Measurements from ENCODE around the gene KLHL29. TPM values are rescaled to one million over a fixed set of nuclear protein-coding genes. Genes with fewer than 3 reads are reported as not detected.

KLHL29 gene
- polyA plus RNA-seq, 1 donor from 2014 or later, result 42.4 TPM

DNA sequence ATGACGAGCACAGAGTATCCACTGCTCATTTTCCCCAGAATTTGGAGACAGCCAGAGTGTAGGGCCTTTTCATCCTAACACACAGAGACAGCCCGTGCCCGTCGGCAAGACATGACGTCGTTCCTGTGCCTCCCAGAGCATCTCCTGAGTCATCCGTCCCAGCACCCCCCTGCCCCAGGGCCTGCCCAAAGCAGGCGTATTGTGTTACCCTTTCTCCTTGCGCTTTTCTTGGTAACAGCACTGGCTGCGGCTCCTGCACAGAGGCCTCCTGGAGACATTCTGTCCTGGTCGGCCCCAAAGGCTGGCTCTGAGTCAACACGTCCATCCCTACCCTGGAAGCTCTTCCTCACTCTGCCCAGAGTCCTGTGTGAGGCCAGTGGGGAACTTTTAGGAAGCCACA lies 217.1 kb downstream of the KLHL29 start:
- Histone ChIP-seq H3K4me2 (ENCODE audit: low read length) (no peak overlapping the region), H3K36me3 (ENCODE audit: insufficient read depth, low read length) (no peaks in the 10 kb centered on the region), H3K27ac (ENCODE audit: low read length) (no peak overlapping the region), H3K27me3 (ENCODE audit: insufficient read depth, low read depth, low read length) (no peaks in the 10 kb centered on the region), H3F3A (ENCODE audit: insufficient read depth, low read length, poor library complexity, severe bottlenecking) (no peaks in the 10 kb centered on the region), H3K9me2 (ENCODE audit: insufficient read depth, low read length) (no peaks in the 10 kb centered on the region), H3K79me2 (replicated peaks; ENCODE audit: insufficient read depth, low read length) (no peaks in the 10 kb centered on the region), H3K4me3 (ENCODE audit: low read length) (no peak overlapping the region), H3K9me3 (ENCODE audit: low read length) (no peaks in the 10 kb centered on the region), H3K9ac (ENCODE audit: low read length) (no peak overlapping the region), H4K20me1 (ENCODE audit: insufficient read depth) (peaks cover 2% of the 10 kb centered on the region), H2AFZ (ENCODE audit: low read depth, low read length) (no peak overlapping the region)
- TF ChIP-seq, protein P1, sequence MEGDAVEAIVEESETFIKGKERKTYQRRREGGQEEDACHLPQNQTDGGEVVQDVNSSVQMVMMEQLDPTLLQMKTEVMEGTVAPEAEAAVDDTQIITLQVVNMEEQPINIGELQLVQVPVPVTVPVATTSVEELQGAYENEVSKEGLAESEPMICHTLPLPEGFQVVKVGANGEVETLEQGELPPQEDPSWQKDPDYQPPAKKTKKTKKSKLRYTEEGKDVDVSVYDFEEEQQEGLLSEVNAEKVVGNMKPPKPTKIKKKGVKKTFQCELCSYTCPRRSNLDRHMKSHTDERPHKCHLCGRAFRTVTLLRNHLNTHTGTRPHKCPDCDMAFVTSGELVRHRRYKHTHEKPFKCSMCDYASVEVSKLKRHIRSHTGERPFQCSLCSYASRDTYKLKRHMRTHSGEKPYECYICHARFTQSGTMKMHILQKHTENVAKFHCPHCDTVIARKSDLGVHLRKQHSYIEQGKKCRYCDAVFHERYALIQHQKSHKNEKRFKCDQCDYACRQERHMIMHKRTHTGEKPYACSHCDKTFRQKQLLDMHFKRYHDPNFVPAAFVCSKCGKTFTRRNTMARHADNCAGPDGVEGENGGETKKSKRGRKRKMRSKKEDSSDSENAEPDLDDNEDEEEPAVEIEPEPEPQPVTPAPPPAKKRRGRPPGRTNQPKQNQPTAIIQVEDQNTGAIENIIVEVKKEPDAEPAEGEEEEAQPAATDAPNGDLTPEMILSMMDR (IDR thresholded peaks at IDR 0.05; ENCODE audit: poor library complexity, severe bottlenecking), result no peak
- TF ChIP-seq TAF1 (IDR thresholded peaks at IDR 0.05; ENCODE audit: low read depth) (no peak), MXI1 (conservative IDR thresholded peaks at IDR 0.05; ENCODE audit: poor library complexity, severe bottlenecking) (no peak), EZH2 (IDR thresholded peaks at IDR 0.05; ENCODE audit: borderline replicate concordance, insufficient read depth, low read length, poor library complexity, severe bottlenecking) (no peak), EP300 (conservative IDR thresholded peaks at IDR 0.05; ENCODE audit: poor library complexity, severe bottlenecking) (no peak), RAD21 (conservative IDR thresholded peaks at IDR 0.05) (no peak), SMC3 (conservative IDR thresholded peaks at IDR 0.05; ENCODE audit: poor library complexity) (no peak)
- TF ChIP-seq, protein P2, sequence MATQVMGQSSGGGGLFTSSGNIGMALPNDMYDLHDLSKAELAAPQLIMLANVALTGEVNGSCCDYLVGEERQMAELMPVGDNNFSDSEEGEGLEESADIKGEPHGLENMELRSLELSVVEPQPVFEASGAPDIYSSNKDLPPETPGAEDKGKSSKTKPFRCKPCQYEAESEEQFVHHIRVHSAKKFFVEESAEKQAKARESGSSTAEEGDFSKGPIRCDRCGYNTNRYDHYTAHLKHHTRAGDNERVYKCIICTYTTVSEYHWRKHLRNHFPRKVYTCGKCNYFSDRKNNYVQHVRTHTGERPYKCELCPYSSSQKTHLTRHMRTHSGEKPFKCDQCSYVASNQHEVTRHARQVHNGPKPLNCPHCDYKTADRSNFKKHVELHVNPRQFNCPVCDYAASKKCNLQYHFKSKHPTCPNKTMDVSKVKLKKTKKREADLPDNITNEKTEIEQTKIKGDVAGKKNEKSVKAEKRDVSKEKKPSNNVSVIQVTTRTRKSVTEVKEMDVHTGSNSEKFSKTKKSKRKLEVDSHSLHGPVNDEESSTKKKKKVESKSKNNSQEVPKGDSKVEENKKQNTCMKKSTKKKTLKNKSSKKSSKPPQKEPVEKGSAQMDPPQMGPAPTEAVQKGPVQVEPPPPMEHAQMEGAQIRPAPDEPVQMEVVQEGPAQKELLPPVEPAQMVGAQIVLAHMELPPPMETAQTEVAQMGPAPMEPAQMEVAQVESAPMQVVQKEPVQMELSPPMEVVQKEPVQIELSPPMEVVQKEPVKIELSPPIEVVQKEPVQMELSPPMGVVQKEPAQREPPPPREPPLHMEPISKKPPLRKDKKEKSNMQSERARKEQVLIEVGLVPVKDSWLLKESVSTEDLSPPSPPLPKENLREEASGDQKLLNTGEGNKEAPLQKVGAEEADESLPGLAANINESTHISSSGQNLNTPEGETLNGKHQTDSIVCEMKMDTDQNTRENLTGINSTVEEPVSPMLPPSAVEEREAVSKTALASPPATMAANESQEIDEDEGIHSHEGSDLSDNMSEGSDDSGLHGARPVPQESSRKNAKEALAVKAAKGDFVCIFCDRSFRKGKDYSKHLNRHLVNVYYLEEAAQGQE (IDR thresholded peaks at IDR 0.05; ENCODE audit: borderline replicate concordance), result no peak

DNA sequence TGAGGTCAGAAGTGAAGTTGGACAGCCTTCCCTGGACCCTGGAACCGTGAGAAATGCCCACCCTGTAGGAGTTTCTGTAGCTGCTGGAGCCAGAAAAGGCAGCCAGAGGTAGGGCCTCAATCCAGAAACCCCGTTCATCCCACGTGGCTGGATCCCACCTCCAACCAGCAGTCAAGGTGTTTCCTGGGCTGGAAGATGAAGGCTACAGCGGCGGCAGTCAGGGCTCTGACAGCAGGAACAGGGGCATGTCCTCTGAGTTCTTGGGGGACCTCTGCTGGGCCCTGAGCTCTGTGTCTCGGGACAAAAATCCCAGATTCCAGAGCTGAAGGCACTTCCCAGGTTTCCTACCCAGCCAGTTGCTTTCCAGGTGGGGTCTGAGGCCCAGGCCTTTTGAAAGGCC lies 218.2 kb downstream of the KLHL29 start:
- Histone ChIP-seq H3F3A (ENCODE audit: insufficient read depth, low read length, poor library complexity, severe bottlenecking) (no peaks in the 10 kb centered on the region), H3K9me2 (ENCODE audit: insufficient read depth, low read length) (no peaks in the 10 kb centered on the region), H3K79me2 (replicated peaks; ENCODE audit: insufficient read depth, low read length) (no peaks in the 10 kb centered on the region), H4K20me1 (ENCODE audit: insufficient read depth) (no peaks in the 10 kb centered on the region), H2AFZ (ENCODE audit: low read depth, low read length) (no peak overlapping the region), H3K27ac (ENCODE audit: low read length) (no peak overlapping the region), H3K36me3 (ENCODE audit: insufficient read depth, low read length) (no peaks in the 10 kb centered on the region), H3K4me3 (ENCODE audit: low read length) (no peak overlapping the region), H3K27me3 (ENCODE audit: insufficient read depth, low read depth, low read length) (no peaks in the 10 kb centered on the region), H3K9me3 (ENCODE audit: low read length) (no peaks in the 10 kb centered on the region), H3K9ac (ENCODE audit: low read length) (no peak overlapping the region), H3K4me2 (ENCODE audit: low read length) (no peak overlapping the region)
- TF ChIP-seq EZH2 (IDR thresholded peaks at IDR 0.05; ENCODE audit: borderline replicate concordance, insufficient read depth, low read length, poor library complexity, severe bottlenecking), result no peak
- TF ChIP-seq, protein P2 (IDR thresholded peaks at IDR 0.05; ENCODE audit: borderline replicate concordance), result no peak
- TF ChIP-seq TAF1 (IDR thresholded peaks at IDR 0.05; ENCODE audit: low read depth), result no peak
- no peak for TF ChIP-seq RAD21 (conservative IDR thresholded peaks at IDR 0.05)
- TF ChIP-seq POLR2AphosphoS5 (IDR thresholded peaks at IDR 0.05), result no peak
- TF ChIP-seq SMC3 (conservative IDR thresholded peaks at IDR 0.05; ENCODE audit: poor library complexity), result no peak
- no peak for TF ChIP-seq EP300 (conservative IDR thresholded peaks at IDR 0.05; ENCODE audit: poor library complexity, severe bottlenecking)
- TF ChIP-seq MXI1 (conservative IDR thresholded peaks at IDR 0.05; ENCODE audit: poor library complexity, severe bottlenecking), result no peak
- TF ChIP-seq, protein P1 (IDR thresholded peaks at IDR 0.05; ENCODE audit: poor library complexity, severe bottlenecking), result no peak
